H1 (cell line): ENCODE data around the gene RAB3IP. TPM values are rescaled to one million over a fixed set of nuclear protein-coding genes. Genes with fewer than 3 reads are reported as not detected.

Experiments
- CTCF ChIA-PET: fragments of 300-600 bp; sonication (Branson Sonifier 250); formaldehyde crosslinking; loops from one replicate; lab custom pipeline; 2021; ENCODE audit not compliant: partially characterized antibody; lab: Charles Lee
- POLR2A ChIA-PET: fragments of 300-600 bp; sonication (Branson Sonifier 250); formaldehyde crosslinking; loops from one replicate; lab custom pipeline; 2021; ENCODE audit warnings: inconsistent platforms; ENCODE audit not compliant: partially characterized antibody; lab: Charles Lee
- DNase-seq, 2 experiments: peaks; one replicate each; pipeline versions ENCODE4 v3.0.0 to v3.0.0-alpha.2; 2010 to 2022; ENCODE audit warnings: low spot score in 2 of 2, low read depth in 1 of 2, mixed read lengths in 1 of 2
- FAIRE-seq: peaks from 2 replicates; lab custom pipeline; 2011; peaks lifted over from hg19 to GRCh38; lab: Jason Lieb, UNC
- H2AFZ ChIP-seq: 2 replicates; pipeline ENCODE4 v1.8.1; 2012; ENCODE audit warnings: low read length, inconsistent platforms
- H2AK5ac ChIP-seq: 2 replicates; pipeline ENCODE4 v1.6.1; 2013; ENCODE audit warnings: low read depth, low read length
- H2BK120ac ChIP-seq: replicated peaks from 2 replicates; pipeline ENCODE3; 2013; ENCODE audit warnings: low read depth, low read length, inconsistent platforms
- H2BK12ac ChIP-seq: 2 replicates; pipeline ENCODE4 v1.6.1; 2013; ENCODE audit warnings: low read depth, low read length
- H2BK15ac ChIP-seq: 2 replicates; pipeline ENCODE4 v1.6.1; 2013; ENCODE audit warnings: low read length
- H2BK20ac ChIP-seq: 2 replicates; pipeline ENCODE4 v1.6.1; 2013; ENCODE audit warnings: low read length
- H2BK5ac ChIP-seq: 2 replicates; pipeline ENCODE4 v1.6.1; 2013; ENCODE audit warnings: low read depth, low read length
- H3K14ac ChIP-seq: 2 replicates; pipeline ENCODE4 v1.6.1; 2013; ENCODE audit warnings: inconsistent platforms; ENCODE audit not compliant: insufficient read length
- H3K18ac ChIP-seq: 2 replicates; pipeline ENCODE4 v1.6.1; 2013; ENCODE audit warnings: low read length; ENCODE audit errors: extremely low read depth
- H3K23ac ChIP-seq: 2 replicates; pipeline ENCODE4 v1.6.1; 2013; ENCODE audit warnings: inconsistent platforms; ENCODE audit not compliant: insufficient read length
- H3K23me2 ChIP-seq: 2 replicates; pipeline ENCODE4 v1.6.1; 2013; ENCODE audit warnings: low read depth, low read length
- H3K27ac ChIP-seq: 2 replicates; pipeline ENCODE4 v1.6.1; 2011; ENCODE audit warnings: low read depth, low read length, inconsistent platforms
- H3K27me3 ChIP-seq, 4 experiments: replicated peaks in 1 of 4; 1 replicate in 1 of 4; 2 replicates in 3 of 4; pipeline versions ENCODE4 v1.6.1 to v1.8.1; 2011 to 2013; ENCODE audit warnings: low read length in 3 of 4, mild to moderate bottlenecking in 3 of 4, inconsistent platforms in 2 of 4, mixed read lengths in 2 of 4, moderate library complexity in 1 of 4; ENCODE audit not compliant: control insufficient read depth in 3 of 4, insufficient read depth in 3 of 4; ENCODE audit errors: extremely low read depth in 1 of 4
- H3K36me3 ChIP-seq, 4 experiments: 2 replicates each; pipeline versions ENCODE4 v1.6.1 to v1.8.1; 2011 to 2013; ENCODE audit warnings: mild to moderate bottlenecking in 4 of 4, low read length in 3 of 4, moderate library complexity in 2 of 4, control low read depth in 1 of 4, inconsistent platforms in 1 of 4; ENCODE audit not compliant: insufficient read depth in 4 of 4, control insufficient read depth in 2 of 4
- H3K4ac ChIP-seq: replicated peaks from 2 replicates; pipeline ENCODE3; 2013; ENCODE audit warnings: low read length, low read depth, mixed read lengths, inconsistent platforms; ENCODE audit not compliant: insufficient read length
- H3K4me1 ChIP-seq, 4 experiments: replicated peaks in 1 of 4; 1 replicate in 1 of 4; 2 replicates in 3 of 4; pipeline versions ENCODE4 v1.6.1 to v1.8.1; 2011 to 2013; ENCODE audit warnings: low read length in 3 of 4, inconsistent platforms in 2 of 4, mixed read lengths in 1 of 4; ENCODE audit not compliant: insufficient read depth in 4 of 4, control insufficient read depth in 3 of 4
- H3K4me2 ChIP-seq, 2 experiments: 2 replicates each; pipeline versions ENCODE4 v1.6.1 to v1.8.1; 2011 to 2013; ENCODE audit warnings: low read depth in 2 of 2, low read length in 2 of 2, control low read depth in 1 of 2, inconsistent platforms in 1 of 2, mild to moderate bottlenecking in 1 of 2; ENCODE audit not compliant: insufficient read depth in 1 of 2
- H3K4me3 ChIP-seq, 4 experiments: fragments of 200-600, 300-600 bp in 1 of 4; sonication (generic), shearing (Covaris generic), sonication (Bioruptor Twin) in 1 of 4; 2 replicates each; pipeline versions ENCODE4 v1.5.1 to v1.8.1; 2011 to 2016; ENCODE audit warnings: low read length in 4 of 4, low read depth in 3 of 4, control low read depth in 2 of 4, inconsistent platforms in 2 of 4, mild to moderate bottlenecking in 2 of 4, mixed read lengths in 1 of 4, moderate library complexity in 1 of 4; ENCODE audit not compliant: insufficient read depth in 2 of 4; ENCODE audit errors: extremely low read depth in 1 of 4
- H3K56ac ChIP-seq: replicated peaks from 2 replicates; pipeline ENCODE3; 2013; ENCODE audit warnings: low read depth, mild to moderate bottlenecking, mixed read lengths, low read length, inconsistent platforms; ENCODE audit not compliant: insufficient read length
- H3K79me1 ChIP-seq: 2 replicates; pipeline ENCODE4 v1.6.1; 2013; ENCODE audit warnings: low read depth, low read length, control low read depth
- H3K79me2 ChIP-seq, 2 experiments: 2 replicates each; pipeline versions ENCODE4 v1.6.1 to v1.8.1; 2012 to 2013; ENCODE audit warnings: low read length in 2 of 2, mild to moderate bottlenecking in 2 of 2, inconsistent platforms in 1 of 2; ENCODE audit not compliant: insufficient read depth in 2 of 2, control insufficient read depth in 1 of 2
- H3K9ac ChIP-seq, 4 experiments: replicated peaks in 1 of 4; 1 replicate in 1 of 4; 2 replicates in 3 of 4; pipeline versions ENCODE4 v1.6.1 to v1.8.1; 2011 to 2013; ENCODE audit warnings: low read depth in 3 of 4, low read length in 3 of 4, control low read depth in 2 of 4, mild to moderate bottlenecking in 2 of 4, moderate library complexity in 2 of 4, inconsistent platforms in 1 of 4; ENCODE audit errors: extremely low read depth in 1 of 4
- H3K9me3 ChIP-seq, 2 experiments: 2 replicates each; pipeline versions ENCODE4 v1.6.1 to v1.8.1; 2012 to 2013; ENCODE audit warnings: mild to moderate bottlenecking in 2 of 2, moderate library complexity in 2 of 2, control low read depth in 1 of 2, inconsistent platforms in 1 of 2, low read depth in 1 of 2, low read length in 1 of 2, mixed read lengths in 1 of 2; ENCODE audit not compliant: insufficient read depth in 2 of 2
- H4K20me1 ChIP-seq, 2 experiments: replicated peaks in 1 of 2; 2 replicates each; pipeline versions ENCODE3 to v1.8.1; 2011 to 2013; ENCODE audit warnings: inconsistent platforms in 2 of 2, low read length in 2 of 2, mild to moderate bottlenecking in 1 of 2; ENCODE audit not compliant: insufficient read depth in 2 of 2, control insufficient read depth in 1 of 2
- H4K5ac ChIP-seq: 2 replicates; pipeline ENCODE4 v1.6.1; 2013; ENCODE audit warnings: low read length, low read depth, mixed read lengths, inconsistent platforms; ENCODE audit not compliant: insufficient read length
- H4K8ac ChIP-seq: 2 replicates; pipeline ENCODE4 v1.8.0; 2013; ENCODE audit warnings: mild to moderate bottlenecking, moderate library complexity, low read length, inconsistent platforms; ENCODE audit not compliant: insufficient read depth; ENCODE audit errors: extremely low read depth
- H4K91ac ChIP-seq: replicated peaks from 2 replicates; pipeline ENCODE3; 2013; ENCODE audit warnings: low read length, mixed read lengths, inconsistent platforms; ENCODE audit not compliant: insufficient read length
- CBX5 ChIP-seq: fragments of 300-800, 300-1000 bp; sonication (generic); IDR thresholded peaks from 2 replicates; pipeline ENCODE4 v1.7.1; 2016; ENCODE audit warnings: antibody characterized with exemption, low read length, low read depth
- CEBPB ChIP-seq: IDR thresholded peaks from 2 replicates; pipeline ENCODE4 v1.6.1; 2012; ENCODE audit warnings: low read depth, low read length
- YY1 ChIP-seq: IDR thresholded peaks from 2 replicates; pipeline ENCODE4 v1.6.1; 2011; ENCODE audit warnings: low read depth, mild to moderate bottlenecking, low read length
- polyA plus RNA-seq, 7 experiments: library from polyadenylated mRNA; depleted of rRNA in 3 of 7; stranded (reverse) in 5 of 7; unstranded in 2 of 7; fragments of >200 nt in 5 of 7; fragments of 200-250 nt in 2 of 7; gene quantifications; 1 replicate in 5 of 7; 2 replicates in 1 of 7; 4 replicates in 1 of 7; pipeline versions ENCODE4 v1.2.1 to v1.2.3, GENCODE V29; 2011 to 2013; ENCODE audit warnings: missing spikeins in 2 of 7, mixed read lengths in 2 of 7
- total RNA-seq: library from RNA; stranded (reverse); fragmentation: NEBNext Ultra II Directional; extraction: Animal tissue kit (Norgen Biotek cat#: 25700); gene quantifications from 2 replicates; pipeline ENCODE4 v1.2.1, GENCODE V29; 2021
- TF ChIP-seq, protein P1 (sequence below): IDR thresholded peaks from 2 replicates; pipeline ENCODE4 v1.6.1; 2012; ENCODE audit warnings: inconsistent platforms

The RAB3IP gene
- total and polyA plus RNA-seq, 2 of the 8 experiments (the other 6 are each of a cell fraction or from before 2014, with no cell fraction given) = 17.7 to 34.6 TPM

- H4K8ac ChIP-seq = no peak overlapping the region
- H4K91ac ChIP-seq = no peak overlapping the region
- no peak overlapping the region for H3K4ac ChIP-seq
- ChIA-PET CTCF (no interaction called here), POLR2A (no interaction called here)
- H3K27ac ChIP-seq = no peak overlapping the region
- H3K79me2 ChIP-seq = no peaks in the 10 kb centered on the region
- no peaks in the 10 kb centered on the region for H3K79me1 ChIP-seq
- no peak overlapping the region for H3K9ac ChIP-seq
- no peaks in the 10 kb centered on the region for H3K9me3 ChIP-seq
- H3K14ac ChIP-seq = no peak overlapping the region
- H3K23me2 ChIP-seq = no peaks in the 10 kb centered on the region
- H3K23ac ChIP-seq = no peak overlapping the region
- no peak overlapping the region for H3K4me3 ChIP-seq
- no peak overlapping the region for H2BK15ac ChIP-seq
- no peak overlapping the region for H2BK12ac ChIP-seq
- H3K56ac ChIP-seq = no peak overlapping the region
- H3K4me2 ChIP-seq = no peak overlapping the region
- H2AK5ac ChIP-seq = no peak overlapping the region
- TF ChIP-seq, protein P1, sequence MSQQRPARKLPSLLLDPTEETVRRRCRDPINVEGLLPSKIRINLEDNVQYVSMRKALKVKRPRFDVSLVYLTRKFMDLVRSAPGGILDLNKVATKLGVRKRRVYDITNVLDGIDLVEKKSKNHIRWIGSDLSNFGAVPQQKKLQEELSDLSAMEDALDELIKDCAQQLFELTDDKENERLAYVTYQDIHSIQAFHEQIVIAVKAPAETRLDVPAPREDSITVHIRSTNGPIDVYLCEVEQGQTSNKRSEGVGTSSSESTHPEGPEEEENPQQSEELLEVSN = no peak
- TF ChIP-seq CBX5 = no peak
- no peak for TF ChIP-seq YY1
- TF ChIP-seq CEBPB = no peak
- H2BK120ac ChIP-seq = no peak overlapping the region
- DNase-seq (no peak), FAIRE-seq (no peak)
- H4K5ac ChIP-seq = no peak overlapping the region
- no peak overlapping the region for H2AFZ ChIP-seq
- H2BK5ac ChIP-seq = no peak overlapping the region
- no peaks in the 10 kb centered on the region for H4K20me1 ChIP-seq
- H3K36me3 ChIP-seq = no peaks in the 10 kb centered on the region
- H2BK20ac ChIP-seq = no peak overlapping the region
- no peaks in the 10 kb centered on the region for H3K27me3 ChIP-seq
- no peaks in the 10 kb centered on the region; a peak in 1 of 7 replicates for H3K4me1 ChIP-seq
- H3K18ac ChIP-seq = no peak overlapping the region
Observed at GRCh38 chr12:69824028-69824427, 85.4 kb downstream of the RAB3IP start.
